HL-60/S4 treated with phorbol 12-myristate 13-acetate at 8.2 ng/mL for 4 days and 3 days (cell line): ENCODE data around the gene ZNF487.

Experiments used
- in situ Hi-C: fragments of 300-500 bp; cut with MboI; formaldehyde crosslinking; loops from 2 replicates; pipeline ENCODE4 v1.15.0; 2022; ENCODE audit warnings: low sequenced_read_pairs

Gene ZNF487

DNA sequence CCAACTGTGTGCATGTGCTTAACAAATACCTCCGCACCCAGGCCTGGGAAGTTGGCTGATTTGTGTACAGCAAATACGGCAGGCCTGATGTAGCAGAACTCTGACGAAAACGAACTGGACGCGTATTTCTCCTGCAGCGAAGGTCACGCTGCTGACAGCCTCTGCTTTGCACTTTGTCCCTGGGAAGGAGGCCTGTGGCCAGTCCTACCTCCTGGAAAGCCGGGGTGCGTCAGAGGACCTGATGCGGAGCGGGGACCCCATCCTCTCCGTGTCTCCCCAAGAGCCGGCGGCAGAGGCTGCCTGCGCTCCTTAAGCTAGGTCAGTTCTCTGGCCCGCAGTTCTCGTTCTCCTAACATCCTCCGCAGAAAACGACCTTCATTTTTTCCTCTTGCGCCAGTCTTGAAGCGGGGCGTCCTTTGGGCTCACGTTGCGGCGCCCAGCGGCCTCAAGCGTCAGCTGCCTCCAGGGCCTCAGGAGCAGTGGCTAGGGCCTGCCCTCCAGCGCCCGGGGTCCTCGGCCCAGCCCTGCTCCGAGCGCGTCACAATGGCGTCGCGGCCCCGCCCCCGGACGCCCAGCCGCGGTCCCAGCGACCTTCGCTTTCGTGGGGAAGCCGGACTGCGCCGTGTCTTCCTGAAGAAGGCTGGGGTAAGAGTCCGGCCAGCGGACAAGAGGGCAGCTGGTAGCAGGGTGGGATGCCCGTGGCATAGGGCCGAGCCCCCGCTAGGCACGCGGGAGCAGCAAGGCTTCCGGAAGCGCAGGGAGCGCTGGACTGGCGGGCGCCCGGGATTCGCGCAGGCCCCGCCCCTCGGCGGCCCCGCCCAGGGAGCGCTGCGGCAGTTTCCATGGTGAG is at the start of gene ZNF487:
Gene ZNF487, plus strand, starts transcription at position 821 of the 850 bp plus-strand sequence. CDS start 38,703 bp downstream, outside the sequence.
- in situ Hi-C loops: no loop called here

DNA sequence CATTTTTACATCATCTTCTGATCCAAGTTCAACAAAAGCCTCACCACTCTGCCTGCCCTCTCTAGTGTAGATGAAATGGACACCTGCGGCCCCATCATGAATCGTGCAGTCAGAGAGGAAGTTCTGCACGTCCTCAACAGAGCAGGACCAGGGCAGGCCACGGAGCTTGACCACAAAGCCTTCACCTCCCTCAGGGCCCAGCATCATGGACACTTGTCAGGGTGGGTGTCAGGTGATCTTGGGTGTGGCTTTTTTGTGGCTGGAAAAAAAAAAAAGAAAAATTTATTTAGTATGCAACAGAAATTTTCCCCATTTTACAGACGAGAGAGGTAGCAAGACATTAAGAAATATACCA is 49.3 kb upstream of the ZNF487 start:
- in situ Hi-C loops: no loop called here

DNA sequence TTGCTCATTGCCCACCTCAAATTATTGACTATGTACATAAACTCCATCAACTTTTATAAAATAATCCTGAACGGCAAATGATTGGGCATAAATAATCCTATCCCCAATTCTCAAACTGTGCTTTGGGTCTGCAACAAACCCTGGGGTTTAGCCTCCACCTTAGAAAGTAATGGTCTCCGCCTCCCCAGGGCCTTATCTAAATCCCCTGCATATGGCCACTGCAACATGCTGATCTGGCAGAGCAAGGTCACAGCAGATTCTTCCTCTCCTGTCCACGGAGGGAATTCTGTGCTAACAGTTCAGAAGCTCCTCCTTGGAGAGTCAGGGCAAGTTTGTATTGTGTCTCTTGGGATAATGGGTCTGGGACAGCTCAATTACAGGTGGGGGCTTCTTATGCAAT is 47.0 kb upstream of the ZNF487 start:
- in situ Hi-C loops: loop anchor here (10.0 kb wide), 1 partner anchor 55 kb away; no protein-coding TSS in a partner anchor

DNA sequence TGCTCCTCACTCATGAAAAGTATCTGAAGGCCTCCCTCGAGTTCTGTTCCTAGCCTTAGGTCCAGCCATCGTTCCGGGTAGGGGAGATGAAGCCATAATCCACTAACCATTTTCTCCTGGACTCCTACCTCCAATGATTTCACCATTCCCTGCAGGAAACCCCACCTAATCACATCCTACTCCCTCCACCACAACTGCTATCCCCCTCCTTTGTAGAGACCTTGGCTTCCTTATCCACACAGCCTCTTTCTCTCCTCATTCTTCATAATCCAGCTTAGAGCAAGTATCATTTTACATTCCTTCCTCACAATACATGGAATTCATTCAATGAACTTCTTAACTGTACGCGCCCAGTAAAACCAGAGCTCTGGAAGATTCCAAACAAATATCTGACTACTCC is 46.6 kb upstream of the ZNF487 start:
- in situ Hi-C loops: loop anchor here (10.0 kb wide), 1 partner anchor 54 kb away; no protein-coding TSS in a partner anchor

DNA sequence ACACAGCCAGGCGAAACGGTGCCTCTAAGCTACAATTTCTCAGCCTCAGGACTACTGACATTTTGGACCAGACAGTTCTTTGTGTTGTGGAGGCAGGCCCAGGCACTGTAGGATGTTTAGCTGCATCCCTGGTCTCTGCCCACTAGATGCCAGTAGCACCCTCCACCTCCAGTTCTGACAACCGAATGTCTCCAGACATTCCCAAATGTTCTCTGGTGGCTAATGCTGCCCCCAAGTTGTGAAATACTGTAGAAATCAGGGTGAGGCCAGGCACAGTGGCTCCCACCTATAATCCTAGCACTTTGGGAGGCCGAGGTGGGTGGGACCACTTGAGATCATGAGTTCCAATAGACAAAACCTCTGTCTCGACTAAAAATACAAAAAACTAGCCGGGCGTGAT is 46.2 kb upstream of the ZNF487 start:
- in situ Hi-C loops: loop anchor here (10.0 kb wide), 1 partner anchor 54 kb away; no protein-coding TSS in a partner anchor

DNA sequence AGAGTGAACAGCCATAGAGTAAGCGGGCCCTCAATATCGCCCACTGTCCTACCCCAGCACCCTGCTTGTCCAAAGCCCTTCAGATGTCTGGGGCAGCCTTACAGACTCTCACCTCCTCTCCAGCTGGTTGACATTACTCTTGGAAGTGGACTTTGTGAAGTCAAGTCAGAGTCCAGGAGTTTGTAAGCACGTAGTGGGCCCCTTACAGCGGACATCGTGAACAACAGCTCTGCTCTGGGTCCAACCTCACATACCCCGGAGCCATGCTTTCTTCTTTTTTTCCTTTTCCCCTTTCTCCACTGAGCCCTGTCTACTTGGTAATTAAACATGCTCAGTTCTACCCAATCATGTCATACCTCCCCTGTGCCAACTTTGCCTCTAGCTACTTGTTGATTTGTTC is 45.4 kb upstream of the ZNF487 start:
- in situ Hi-C loops: loop anchor here (10.0 kb wide), 1 partner anchor 53 kb away; no protein-coding TSS in a partner anchor

DNA sequence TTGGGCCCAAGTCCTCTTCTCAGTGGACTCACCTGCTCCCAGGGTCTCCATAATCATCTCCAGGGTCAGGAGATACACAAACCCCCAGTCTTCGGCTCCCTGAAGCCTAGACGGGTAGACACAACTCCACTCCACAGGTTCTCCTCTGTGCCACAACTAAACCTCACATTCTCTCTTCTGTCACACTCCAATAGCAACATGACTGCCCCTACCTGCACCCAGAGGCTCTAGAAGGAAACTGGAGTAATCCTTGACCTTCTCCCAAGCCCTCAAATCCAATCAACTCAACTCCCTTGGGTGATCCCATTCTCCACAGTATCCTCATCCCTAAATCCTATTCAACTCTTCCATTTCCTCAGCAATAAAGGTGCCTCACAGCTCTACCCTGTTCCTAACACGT is 44.2 kb upstream of the ZNF487 start:
- in situ Hi-C loops: loop anchor here (10.0 kb wide), 1 partner anchor 52 kb away; no protein-coding TSS in a partner anchor

DNA sequence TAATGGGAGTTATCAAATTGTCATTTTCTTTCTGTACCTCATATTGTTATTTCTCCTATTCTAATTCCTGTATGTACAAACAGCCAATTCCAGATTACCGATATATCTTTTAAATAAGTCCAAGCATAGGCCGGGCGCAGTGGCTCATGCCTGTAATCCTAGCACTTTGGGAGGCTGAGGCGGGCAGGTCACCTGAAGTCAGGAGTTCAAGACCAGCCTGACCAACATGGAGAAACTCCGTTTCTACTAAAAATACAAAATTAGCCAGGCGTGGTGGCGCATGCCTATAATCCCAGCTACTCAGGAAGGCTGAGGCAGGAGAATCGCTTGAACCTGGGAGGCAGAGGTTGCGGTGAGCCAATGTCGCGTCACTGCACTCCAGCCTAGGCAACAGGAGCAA is 43.7 kb upstream of the ZNF487 start:
- in situ Hi-C loops: loop anchor here (10.0 kb wide), 1 partner anchor 52 kb away; no protein-coding TSS in a partner anchor

DNA sequence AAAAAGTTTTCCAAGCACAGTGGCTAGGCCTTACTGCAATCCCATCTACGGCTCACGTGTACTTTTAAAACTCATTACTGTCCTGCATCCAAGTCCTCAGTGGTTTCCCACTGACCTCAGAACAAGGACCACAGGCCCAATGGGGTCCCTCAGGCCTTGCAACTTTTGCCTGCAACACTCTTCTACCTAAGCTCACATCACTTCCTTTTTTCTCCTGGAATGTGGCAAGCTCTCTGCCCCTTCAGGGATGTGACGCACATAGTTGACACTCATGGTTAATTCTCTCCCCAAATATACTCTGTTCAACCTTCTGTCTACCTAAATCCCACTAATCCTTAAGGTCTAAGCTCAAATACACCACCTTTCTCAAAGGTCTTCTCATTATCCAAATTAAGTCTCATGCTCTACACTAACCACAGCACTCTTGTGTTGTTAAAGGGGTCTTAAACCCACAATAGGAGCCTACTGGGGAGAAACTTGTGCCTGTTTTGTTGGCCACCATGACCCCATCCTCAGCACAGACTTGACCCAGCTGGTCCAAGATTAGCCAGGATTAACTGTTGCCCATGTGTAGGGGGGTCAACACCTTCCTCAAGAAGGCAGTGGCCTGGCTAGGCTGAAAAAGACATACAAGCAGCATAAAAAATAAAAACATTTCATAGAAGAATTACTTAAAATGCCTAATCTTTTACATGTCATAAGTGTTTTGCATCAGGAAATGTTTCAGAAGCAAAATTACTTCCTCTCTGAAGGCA is 43.1 kb upstream of the ZNF487 start:
- in situ Hi-C loops: loop anchor here (10.0 kb wide), 1 partner anchor 51 kb away; no protein-coding TSS in a partner anchor

DNA sequence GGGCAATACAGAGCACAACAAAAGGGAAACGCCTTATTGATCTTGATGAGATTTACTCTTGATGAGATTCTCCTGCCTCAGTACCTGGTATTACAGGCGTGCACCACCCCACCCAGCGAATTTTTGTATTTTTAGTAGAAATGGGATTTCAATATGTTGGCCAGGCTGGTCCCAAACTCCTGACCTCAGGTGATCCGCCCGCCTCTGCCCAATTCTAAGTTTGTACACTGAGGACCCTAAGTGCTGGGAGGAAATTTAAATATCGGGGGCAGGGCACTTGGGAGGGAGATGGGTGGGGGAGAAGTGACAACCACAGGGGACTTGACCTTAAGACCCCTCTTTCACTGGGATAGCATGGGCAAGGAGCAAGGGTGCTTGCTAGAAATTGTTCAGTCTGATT is 42.0 kb upstream of the ZNF487 start:
- in situ Hi-C loops: loop anchor here (10.0 kb wide), 1 partner anchor 50 kb away; no protein-coding TSS in a partner anchor

DNA sequence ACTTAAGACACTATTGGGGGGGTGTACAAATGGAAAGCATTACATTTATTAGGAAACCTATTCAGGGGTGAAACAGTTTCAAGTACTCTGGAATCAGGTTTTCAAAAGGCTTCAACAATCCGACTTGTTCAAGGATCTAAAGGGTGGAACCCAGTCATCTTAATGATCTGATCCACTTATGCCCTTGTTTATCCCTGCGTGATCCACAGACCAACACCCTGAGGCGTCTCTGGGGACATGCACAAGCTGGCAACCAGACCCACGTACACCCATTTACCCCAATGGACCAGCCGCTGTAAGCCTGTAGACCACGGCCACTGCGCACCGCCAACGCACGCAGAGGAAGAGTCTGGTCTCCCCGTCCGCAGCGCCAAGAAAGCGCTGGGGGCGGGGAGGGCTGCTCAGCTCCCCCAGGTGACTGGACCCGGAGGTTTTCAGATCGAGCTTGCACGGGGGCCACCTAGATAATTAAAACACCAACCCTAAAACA is 41.3 kb upstream of the ZNF487 start:
- in situ Hi-C loops: loop anchor here (10.0 kb wide), 1 partner anchor 49 kb away; no protein-coding TSS in a partner anchor

DNA sequence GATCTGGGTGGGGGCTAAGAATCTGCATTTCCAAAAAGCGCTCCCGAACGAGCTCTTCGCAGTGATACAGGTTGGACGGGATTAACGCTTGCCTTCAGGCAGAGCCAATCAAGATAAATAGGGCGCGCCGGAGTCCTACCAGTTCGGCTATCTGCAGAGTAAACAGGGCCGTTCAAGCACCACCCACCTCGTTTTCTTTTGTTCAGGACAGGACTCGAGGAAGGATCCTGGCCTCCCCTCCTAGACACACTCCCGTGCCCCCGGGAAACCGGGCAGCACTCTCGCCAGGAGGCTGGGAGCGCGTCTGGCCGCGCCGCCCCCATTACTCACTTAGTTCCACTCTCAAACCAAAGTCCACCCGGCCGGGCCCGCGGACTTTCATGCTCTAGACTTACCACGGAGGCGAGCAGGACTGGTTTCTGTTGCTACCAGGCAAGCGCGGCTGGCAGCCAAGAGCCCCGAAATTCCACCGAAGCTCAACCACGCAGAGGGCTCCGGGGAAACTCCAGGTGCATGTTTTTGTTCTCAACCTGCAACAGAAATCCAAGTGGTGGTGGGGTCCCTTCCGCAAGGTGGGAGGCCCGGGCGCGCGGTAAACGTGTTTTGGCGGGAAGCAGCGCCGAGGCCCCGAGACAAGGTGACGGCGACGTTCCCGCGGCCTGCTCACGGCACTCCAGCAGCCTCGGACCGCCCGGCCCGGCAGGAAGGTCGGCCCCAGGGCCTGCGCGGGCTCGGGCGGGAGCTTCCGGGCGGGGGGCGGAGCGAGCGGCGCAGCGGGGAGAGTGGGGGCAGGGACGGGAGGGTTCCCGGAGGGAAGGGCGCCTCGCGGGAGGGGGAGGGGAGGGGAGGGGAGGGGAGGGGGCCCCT is 40.6 kb upstream of the ZNF487 start:
- in situ Hi-C loops: loop anchor here (10.0 kb wide), 1 partner anchor 49 kb away; no protein-coding TSS in a partner anchor

DNA sequence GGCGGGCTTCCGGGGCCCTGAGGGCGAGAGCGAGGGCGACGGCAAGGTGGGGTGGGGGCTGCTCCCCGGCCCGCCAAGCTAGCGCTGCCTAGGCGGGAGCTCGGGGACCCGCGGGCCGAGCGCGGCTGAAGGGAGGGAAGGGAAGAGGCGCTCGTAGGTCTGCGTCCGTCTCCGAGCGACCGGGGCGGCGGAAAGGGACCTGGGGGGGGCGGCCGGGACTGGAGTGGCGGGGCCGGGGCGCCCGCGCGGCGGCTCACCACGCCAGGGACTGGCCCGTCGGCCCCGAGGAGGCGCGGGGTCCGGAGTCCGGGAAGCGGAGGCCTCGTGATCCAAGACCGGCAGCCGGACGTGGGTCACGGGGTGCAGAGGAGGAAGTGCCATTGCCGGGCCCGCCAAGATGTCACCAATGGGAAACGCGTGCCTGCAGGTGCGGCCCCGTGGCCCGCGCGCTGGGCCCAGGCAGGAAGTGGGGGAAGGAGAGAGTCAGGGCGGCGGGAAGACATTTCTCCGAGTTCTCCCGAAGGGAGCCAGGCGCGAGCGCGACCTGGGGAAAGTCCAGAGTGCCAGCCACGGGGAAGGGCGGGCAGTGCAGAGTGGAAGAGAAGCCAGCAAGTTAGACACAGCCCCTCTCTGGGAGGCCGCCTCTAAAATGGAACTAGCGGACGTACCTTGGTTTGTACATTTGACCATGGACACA is 39.8 kb upstream of the ZNF487 start:
- in situ Hi-C loops: loop anchor here (10.0 kb wide), 1 partner anchor 48 kb away; no protein-coding TSS in a partner anchor

DNA sequence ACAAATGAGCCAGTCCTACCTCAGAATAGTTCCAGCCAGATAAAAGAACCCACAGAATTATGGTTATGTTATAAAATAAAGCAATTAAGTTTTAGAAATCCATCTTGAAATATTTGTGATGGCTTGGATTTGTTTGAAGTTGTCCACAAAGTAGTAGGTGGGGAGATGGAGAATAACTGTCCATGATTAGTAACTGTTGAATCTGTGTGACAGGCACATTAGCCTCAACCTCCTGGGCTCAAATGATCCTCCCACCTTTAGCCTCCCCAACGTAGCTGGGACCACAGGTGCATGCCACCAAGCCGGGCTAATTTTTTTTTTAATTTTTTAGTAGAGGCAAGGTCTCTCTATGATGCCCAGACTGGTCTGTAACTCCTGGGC is 38.0 kb upstream of the ZNF487 start:
- in situ Hi-C loops: loop anchor here (10.0 kb wide), 1 partner anchor 46 kb away; no protein-coding TSS in a partner anchor

DNA sequence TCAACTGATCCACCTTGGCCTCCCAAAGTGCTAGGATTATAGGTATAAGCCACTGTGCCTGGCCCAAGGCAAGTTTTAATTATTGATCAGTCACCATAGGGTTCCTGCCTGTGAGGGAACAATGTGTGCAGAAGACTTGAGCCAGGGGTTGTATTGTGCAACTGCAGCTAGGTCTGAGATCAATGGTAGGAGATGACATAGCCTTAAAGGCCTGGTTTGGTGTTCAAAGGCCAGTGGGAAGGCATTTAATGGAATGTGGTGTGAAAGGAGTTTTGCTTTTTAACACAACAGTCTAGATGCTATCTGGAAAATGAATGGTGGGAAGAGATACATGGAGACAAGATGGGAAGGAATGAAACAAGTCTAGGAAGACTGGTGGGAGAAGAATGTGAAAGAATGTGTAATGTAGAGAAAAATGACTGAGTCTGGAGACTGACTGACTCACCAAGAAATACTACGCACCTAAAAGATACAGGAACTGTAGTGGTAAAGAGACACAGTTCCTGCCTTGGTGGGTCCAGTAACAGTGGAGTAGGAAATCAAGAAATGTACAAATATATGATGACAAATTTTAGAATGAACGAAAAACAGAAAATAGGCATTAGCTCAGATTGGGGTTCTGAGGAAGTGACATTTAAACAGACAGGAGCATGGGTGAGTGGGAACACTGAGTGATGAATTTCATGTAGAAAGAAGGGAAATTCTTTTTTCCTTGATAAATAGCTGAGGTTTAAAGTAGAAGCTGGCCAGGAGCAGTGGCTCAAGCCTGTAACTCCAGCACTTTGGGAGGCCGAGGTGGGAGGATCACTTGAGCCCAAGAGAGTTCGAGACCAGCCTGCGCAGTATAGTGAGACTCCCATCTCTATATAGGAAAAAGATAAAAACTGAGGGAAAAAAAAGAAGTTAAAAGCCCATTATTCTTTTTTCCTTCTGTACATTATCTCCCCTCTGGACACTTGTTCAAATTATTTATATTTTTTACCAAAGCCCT is 37.3 kb upstream of the ZNF487 start:
- in situ Hi-C loops: loop anchor here (10.0 kb wide), 1 partner anchor 45 kb away; no protein-coding TSS in a partner anchor

DNA sequence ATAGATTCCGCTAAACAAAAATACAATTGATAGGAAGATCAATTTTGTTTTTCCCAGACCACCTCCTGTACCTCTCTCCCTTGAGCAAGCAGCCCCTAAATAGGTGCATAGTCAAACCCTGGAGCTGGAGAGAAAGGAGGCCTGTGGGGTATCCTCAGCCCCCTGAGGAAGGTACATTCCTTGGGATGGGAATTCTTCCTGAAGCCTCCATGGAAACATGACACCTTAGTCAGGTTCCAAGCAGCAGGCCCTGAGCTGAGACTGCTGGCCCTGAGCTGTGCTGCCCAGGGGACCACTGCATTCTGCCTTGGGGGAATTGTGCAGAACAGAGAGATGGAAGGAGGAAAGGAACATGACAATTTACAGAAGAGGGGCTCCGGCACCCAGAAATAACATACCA is 35.3 kb upstream of the ZNF487 start:
- in situ Hi-C loops: no loop called here

DNA sequence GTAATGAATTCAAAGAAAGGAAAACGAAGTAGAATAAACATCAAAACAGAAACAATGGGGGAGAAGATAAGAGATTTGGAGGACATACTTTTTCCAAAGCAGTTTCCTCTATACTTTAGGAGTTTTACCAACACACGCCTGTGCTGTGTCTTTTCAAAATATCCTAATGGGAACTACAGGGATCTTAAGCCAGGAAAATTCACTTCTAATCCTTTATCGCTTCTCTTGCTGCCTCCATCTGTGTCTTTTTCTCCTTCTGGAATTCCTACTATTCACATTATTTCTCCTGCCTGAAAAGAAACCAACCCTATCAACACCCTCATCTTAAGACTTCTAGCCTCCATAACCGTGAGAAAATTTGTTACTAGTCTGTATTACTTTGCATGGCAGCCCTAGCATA is 34.7 kb upstream of the ZNF487 start:
- in situ Hi-C loops: no loop called here

DNA sequence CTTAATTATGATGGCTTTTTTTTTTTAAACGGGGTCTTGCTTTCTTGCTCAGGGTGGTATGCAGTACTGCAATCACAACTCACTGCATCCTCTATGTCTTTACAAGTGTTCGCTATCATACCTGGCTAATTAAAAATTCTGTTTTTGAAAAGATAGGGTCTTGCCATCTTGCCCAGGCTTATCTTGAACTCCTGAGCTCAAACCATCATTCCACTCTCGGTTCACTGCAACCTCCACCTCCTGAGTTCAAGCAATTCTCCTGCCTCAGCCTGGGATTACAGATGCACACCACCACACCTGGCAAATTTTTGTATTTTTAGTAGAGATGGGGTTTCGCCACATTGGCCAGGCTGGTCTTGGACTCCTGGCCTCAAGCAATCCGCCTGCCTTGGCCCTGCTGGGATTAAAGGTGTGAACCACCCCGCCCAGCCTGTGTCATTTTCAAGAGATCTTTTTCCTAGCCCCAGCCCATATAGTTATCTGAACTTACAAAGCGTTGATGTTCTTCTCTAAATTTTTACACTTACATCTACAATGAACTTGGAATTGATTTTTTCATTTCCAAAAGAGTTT is 33.9 kb upstream of the ZNF487 start:
- in situ Hi-C loops: no loop called here
